Measurements from ENCODE around the gene SKIC2.

DNA sequence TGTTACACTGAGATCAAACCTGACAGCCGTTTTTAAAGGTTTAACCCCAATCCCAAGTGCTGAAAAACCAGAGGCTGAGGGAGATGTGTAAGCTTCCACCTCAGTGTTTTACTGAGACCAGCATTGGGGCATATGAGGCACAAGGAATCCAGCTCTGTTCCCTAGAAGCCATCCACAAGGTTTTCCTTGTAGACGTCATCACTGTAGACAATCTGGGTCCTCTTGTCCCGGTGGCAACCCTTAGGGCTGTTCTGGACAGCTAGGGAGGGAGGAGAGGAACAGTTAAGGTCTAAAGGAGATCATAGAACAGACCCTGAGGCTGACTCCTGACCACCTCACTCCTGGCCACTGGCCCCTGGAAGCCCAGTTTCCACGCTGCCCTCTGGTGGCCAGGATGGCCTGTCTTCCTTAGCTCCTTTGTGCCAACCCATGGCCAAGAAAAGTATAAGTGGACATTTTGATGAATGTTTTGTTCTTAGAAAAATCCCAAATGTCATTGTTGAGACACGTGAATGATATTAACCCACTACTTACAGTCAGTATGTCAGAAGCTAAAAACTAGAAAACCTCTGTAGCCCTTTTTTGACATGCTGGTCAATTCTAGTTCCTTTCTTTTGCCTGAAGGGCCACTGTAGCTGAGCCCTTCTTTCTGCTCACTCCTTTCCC, 6.7 kb upstream of the SKIC2 start:
- TF ChIP-seq, protein P1, sequence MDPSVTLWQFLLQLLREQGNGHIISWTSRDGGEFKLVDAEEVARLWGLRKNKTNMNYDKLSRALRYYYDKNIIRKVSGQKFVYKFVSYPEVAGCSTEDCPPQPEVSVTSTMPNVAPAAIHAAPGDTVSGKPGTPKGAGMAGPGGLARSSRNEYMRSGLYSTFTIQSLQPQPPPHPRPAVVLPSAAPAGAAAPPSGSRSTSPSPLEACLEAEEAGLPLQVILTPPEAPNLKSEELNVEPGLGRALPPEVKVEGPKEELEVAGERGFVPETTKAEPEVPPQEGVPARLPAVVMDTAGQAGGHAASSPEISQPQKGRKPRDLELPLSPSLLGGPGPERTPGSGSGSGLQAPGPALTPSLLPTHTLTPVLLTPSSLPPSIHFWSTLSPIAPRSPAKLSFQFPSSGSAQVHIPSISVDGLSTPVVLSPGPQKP (IDR thresholded peaks at IDR 0.05; ENCODE audit: low read depth, low read length), result no peak
- TF ChIP-seq POLR2AphosphoS5 (IDR thresholded peaks at IDR 0.05; ENCODE audit: low read length), result no peak
- TF ChIP-seq, protein P2, sequence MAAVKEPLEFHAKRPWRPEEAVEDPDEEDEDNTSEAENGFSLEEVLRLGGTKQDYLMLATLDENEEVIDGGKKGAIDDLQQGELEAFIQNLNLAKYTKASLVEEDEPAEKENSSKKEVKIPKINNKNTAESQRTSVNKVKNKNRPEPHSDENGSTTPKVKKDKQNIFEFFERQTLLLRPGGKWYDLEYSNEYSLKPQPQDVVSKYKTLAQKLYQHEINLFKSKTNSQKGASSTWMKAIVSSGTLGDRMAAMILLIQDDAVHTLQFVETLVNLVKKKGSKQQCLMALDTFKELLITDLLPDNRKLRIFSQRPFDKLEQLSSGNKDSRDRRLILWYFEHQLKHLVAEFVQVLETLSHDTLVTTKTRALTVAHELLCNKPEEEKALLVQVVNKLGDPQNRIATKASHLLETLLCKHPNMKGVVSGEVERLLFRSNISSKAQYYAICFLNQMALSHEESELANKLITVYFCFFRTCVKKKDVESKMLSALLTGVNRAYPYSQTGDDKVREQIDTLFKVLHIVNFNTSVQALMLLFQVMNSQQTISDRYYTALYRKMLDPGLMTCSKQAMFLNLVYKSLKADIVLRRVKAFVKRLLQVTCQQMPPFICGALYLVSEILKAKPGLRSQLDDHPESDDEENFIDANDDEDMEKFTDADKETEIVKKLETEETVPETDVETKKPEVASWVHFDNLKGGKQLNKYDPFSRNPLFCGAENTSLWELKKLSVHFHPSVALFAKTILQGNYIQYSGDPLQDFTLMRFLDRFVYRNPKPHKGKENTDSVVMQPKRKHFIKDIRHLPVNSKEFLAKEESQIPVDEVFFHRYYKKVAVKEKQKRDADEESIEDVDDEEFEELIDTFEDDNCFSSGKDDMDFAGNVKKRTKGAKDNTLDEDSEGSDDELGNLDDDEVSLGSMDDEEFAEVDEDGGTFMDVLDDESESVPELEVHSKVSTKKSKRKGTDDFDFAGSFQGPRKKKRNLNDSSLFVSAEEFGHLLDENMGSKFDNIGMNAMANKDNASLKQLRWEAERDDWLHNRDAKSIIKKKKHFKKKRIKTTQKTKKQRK (IDR thresholded peaks at IDR 0.05; ENCODE audit: low read depth, low read length), result no peak

Measured in GM12878 (cell line).